H9 (cell line): ENCODE measurements around the gene UST. TPM values are rescaled to one million over a fixed set of nuclear protein-coding genes. Genes with fewer than 3 reads are reported as not detected.
"Not testable (repeated sequence)": the region's sequence is repeated elsewhere in the genome, so short reads cannot be mapped to it uniquely, and the experiment has no call there.

Experiments
- DNase-seq: peaks from one replicate; pipeline ENCODE4 v3.0.0-alpha.2; 2017
- H2AFZ ChIP-seq: one replicate; pipeline ENCODE4 v1.6.1; 2013; ENCODE audit warnings: mild to moderate bottlenecking, low read length, control low read depth, moderate library complexity
- H2AK5ac ChIP-seq: 2 replicates; pipeline ENCODE4 v1.6.1; 2013; ENCODE audit warnings: low read length, control low read depth, mixed read lengths; ENCODE audit not compliant: insufficient read length
- H2BK120ac ChIP-seq: one replicate; pipeline ENCODE4 v1.6.1; 2013; ENCODE audit warnings: low read depth, mild to moderate bottlenecking, low read length, control low read depth, inconsistent platforms; ENCODE audit not compliant: poor library complexity, severe bottlenecking
- H2BK12ac ChIP-seq: 2 replicates; pipeline ENCODE4 v1.6.1; 2013; ENCODE audit warnings: low read length, control low read depth, mixed read lengths, low read depth; ENCODE audit not compliant: insufficient read length
- H2BK15ac ChIP-seq: 2 replicates; pipeline ENCODE4 v1.6.1; 2013; ENCODE audit warnings: low read depth, low read length, control low read depth
- H2BK20ac ChIP-seq: one replicate; pipeline ENCODE4 v1.6.1; 2013; ENCODE audit warnings: low read depth, mild to moderate bottlenecking, low read length, control low read depth, inconsistent platforms; ENCODE audit not compliant: poor library complexity, severe bottlenecking
- H2BK5ac ChIP-seq: 2 replicates; pipeline ENCODE4 v1.6.1; 2013; ENCODE audit warnings: low read length, control low read depth, mixed read lengths; ENCODE audit not compliant: insufficient read length
- H3K14ac ChIP-seq: 2 replicates; pipeline ENCODE4 v1.6.1; 2013; ENCODE audit warnings: low read length, control low read depth; ENCODE audit not compliant: insufficient read depth
- H3K18ac ChIP-seq: 2 replicates; pipeline ENCODE4 v1.6.1; 2013; ENCODE audit warnings: low read depth, mild to moderate bottlenecking, mixed read lengths, low read length, control low read depth; ENCODE audit not compliant: insufficient read length
- H3K23ac ChIP-seq: 2 replicates; pipeline ENCODE4 v1.6.1; 2013; ENCODE audit warnings: low read length, control low read depth, mixed read lengths, low read depth; ENCODE audit not compliant: insufficient read length
- H3K23me2 ChIP-seq: 2 replicates; pipeline ENCODE4 v1.6.1; 2013; ENCODE audit warnings: low read depth, mild to moderate bottlenecking, mixed read lengths, low read length, control low read depth; ENCODE audit not compliant: insufficient read length, poor library complexity, severe bottlenecking
- H3K27ac ChIP-seq: 2 replicates; pipeline ENCODE4 v1.5.1; 2013; ENCODE audit warnings: low read length, control low read depth, mixed read lengths, low read depth; ENCODE audit not compliant: insufficient read length
- H3K27me3 ChIP-seq: 2 replicates; pipeline ENCODE4 v1.6.1; 2013; ENCODE audit warnings: low read length, control low read depth, inconsistent platforms; ENCODE audit not compliant: insufficient read depth
- H3K4ac ChIP-seq: 2 replicates; pipeline ENCODE4 v1.6.1; 2013; ENCODE audit warnings: low read depth, mild to moderate bottlenecking, control low read depth, inconsistent platforms, low read length, moderate library complexity
- H3K4me1 ChIP-seq: 2 replicates; pipeline ENCODE4 v1.6.1; 2013; ENCODE audit warnings: low read length, control low read depth, inconsistent platforms; ENCODE audit not compliant: insufficient read depth
- H3K4me2 ChIP-seq: 2 replicates; pipeline ENCODE4 v1.6.1; 2013; ENCODE audit warnings: low read length, control low read depth, mixed read lengths; ENCODE audit not compliant: insufficient read length, insufficient read depth
- H3K56ac ChIP-seq: 2 replicates; pipeline ENCODE4 v1.6.1; 2013; ENCODE audit warnings: low read depth, mild to moderate bottlenecking, mixed read lengths, low read length, control low read depth; ENCODE audit not compliant: insufficient read length
- H3K79me1 ChIP-seq: 2 replicates; pipeline ENCODE4 v1.6.1; 2013; ENCODE audit warnings: low read depth, mild to moderate bottlenecking, moderate library complexity, low read length, control low read depth, inconsistent platforms; ENCODE audit not compliant: insufficient read depth, poor library complexity, severe bottlenecking
- H3K79me2 ChIP-seq: 2 replicates; pipeline ENCODE4 v1.6.1; 2013; ENCODE audit warnings: low read length, control low read depth, inconsistent platforms; ENCODE audit not compliant: insufficient read depth
- H3K9ac ChIP-seq: 2 replicates; pipeline ENCODE4 v1.6.1; 2013; ENCODE audit warnings: low read length, control low read depth, mixed read lengths; ENCODE audit not compliant: insufficient read length; ENCODE audit errors: extremely low read depth
- H3K9me3 ChIP-seq: one replicate; pipeline ENCODE4 v1.6.1; 2013; ENCODE audit warnings: low read depth, low read length, inconsistent platforms; ENCODE audit not compliant: control insufficient read depth
- H3T11ph ChIP-seq: one replicate; pipeline ENCODE4 v1.6.1; 2013; ENCODE audit warnings: mild to moderate bottlenecking, low read length, control low read depth, inconsistent platforms
- H4K20me1 ChIP-seq: one replicate; pipeline ENCODE4 v1.6.1; 2013; ENCODE audit not compliant: control insufficient read depth, insufficient read length, insufficient read depth
- H4K5ac ChIP-seq: 2 replicates; pipeline ENCODE4 v1.6.1; 2013; ENCODE audit warnings: low read depth, mild to moderate bottlenecking, mixed read lengths, low read length, control low read depth; ENCODE audit not compliant: insufficient read length
- H4K8ac ChIP-seq: replicated peaks from 2 replicates; pipeline ENCODE4 v1.6.1; 2013; ENCODE audit warnings: low read length, control low read depth, mixed read lengths, low read depth; ENCODE audit not compliant: insufficient read length
- H4K91ac ChIP-seq: 2 replicates; pipeline ENCODE4 v1.6.1; 2013; ENCODE audit warnings: low read depth, mild to moderate bottlenecking, moderate library complexity, mixed read lengths, low read length, control low read depth; ENCODE audit not compliant: insufficient read length
- H3K27ac Mint-ChIP-seq, 3 experiments: 2 replicates in 2 of 3; 3 replicates in 1 of 3; pipeline ENCODE4 v1.8.0; 2020 to 2021; ENCODE audit warnings: mixed read lengths in 3 of 3, mild to moderate bottlenecking in 1 of 3, moderate library complexity in 1 of 3
- H3K27me3 Mint-ChIP-seq: 2 replicates; pipeline ENCODE4 v1.8.0; 2021; ENCODE audit warnings: low read depth, mild to moderate bottlenecking, moderate library complexity, mixed read lengths
- H3K36me3 Mint-ChIP-seq, 3 experiments: 2 replicates in 2 of 3; 3 replicates in 1 of 3; pipeline ENCODE4 v1.8.0; 2020 to 2021; ENCODE audit warnings: low read depth in 3 of 3, mixed read lengths in 3 of 3; ENCODE audit not compliant: insufficient read depth in 1 of 3
- H3K4me1 Mint-ChIP-seq, 2 experiments: 2 replicates each; pipeline ENCODE4 v1.8.0; 2020; ENCODE audit warnings: mixed read lengths in 2 of 2
- H3K4me3 Mint-ChIP-seq, 2 experiments: 2 replicates in 1 of 2; 3 replicates in 1 of 2; pipeline ENCODE4 v1.8.0; 2020 to 2021; ENCODE audit warnings: mild to moderate bottlenecking in 2 of 2, mixed read lengths in 2 of 2, moderate library complexity in 1 of 2
- H3K9me3 Mint-ChIP-seq, 2 experiments: 2 replicates in 1 of 2; 3 replicates in 1 of 2; pipeline ENCODE4 v1.8.0; 2020; ENCODE audit warnings: mild to moderate bottlenecking in 2 of 2, mixed read lengths in 2 of 2, moderate library complexity in 1 of 2
- WGBS: extraction: QIAGEN DNeasy Blood & Tissue Kit; methylation state at CpG from one replicate; pipeline ENCODE4 v1.1.7; 2013; ENCODE audit warnings: missing lambda C conversion rate, low lambda C conversion rate, mixed read lengths; ENCODE audit not compliant: insufficient read length; ENCODE audit errors: extremely low coverage; 5-methylcytosine and 5-hydroxymethylcytosine counted together
- total RNA-seq: library from RNA; stranded (reverse); gene quantifications from 2 replicates; pipeline ENCODE4 v1.2.1, GENCODE V29; 2021
- TF ChIP-seq, protein P1 (sequence below): fragments of 200-600 bp; sonication (generic); conservative IDR thresholded peaks from 3 replicates; pipeline ENCODE4 v1.8.0; 2021; ENCODE audit warnings: antibody characterized with exemption, mild to moderate bottlenecking

UST gene
- total RNA-seq, 1 experiment from 2014 or later: 14.4 TPM

DNA sequence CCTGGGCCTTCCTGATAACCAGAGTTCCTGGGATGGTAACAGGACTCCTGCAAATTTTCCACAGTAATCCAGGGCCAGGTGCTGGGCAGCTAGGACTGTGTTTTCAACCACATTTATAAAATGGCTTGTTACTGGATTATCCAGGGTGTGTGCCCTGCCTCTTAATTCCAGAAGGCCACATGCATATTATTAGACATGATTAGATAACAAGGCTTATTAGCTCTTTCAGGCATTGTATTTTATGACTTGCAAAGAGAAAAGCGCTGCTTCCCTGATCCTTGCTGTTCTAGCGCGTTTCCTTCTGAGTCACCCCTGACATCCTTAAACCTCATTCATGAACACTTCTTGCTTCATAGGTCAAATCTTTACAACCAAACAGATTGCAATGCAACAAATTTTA is 208.6 kb downstream of the UST start:
- peaks cover 9 to 10% of the 10 kb centered on the region in 2 experiments for H3K9me3 Mint-ChIP-seq
- Histone ChIP-seq H3K56ac (no peak overlapping the region), H2AFZ (no peak overlapping the region), H3K9ac (no peak overlapping the region), H3K4me1 (peaks cover 2% of the 10 kb centered on the region; the same call in 1 of the 2 replicates), H2BK5ac (no peak overlapping the region), H4K8ac (no peak overlapping the region), H3K27ac (no peak overlapping the region), H3K18ac (no peak overlapping the region), H3K79me1 (peaks cover 3% of the 10 kb centered on the region), H4K5ac (no peak overlapping the region), H3K79me2 (no peaks in the 10 kb centered on the region; the same call in 1 of the 2 replicates), H3T11ph (no peak overlapping the region), H4K91ac (no peak overlapping the region), H4K20me1 (no peaks in the 10 kb centered on the region), H2BK12ac (no peak overlapping the region), H2AK5ac (no peak overlapping the region), H3K14ac (no peak overlapping the region), H3K23me2 (no peaks in the 10 kb centered on the region), H2BK15ac (no peak overlapping the region), H2BK20ac (no peak overlapping the region), H3K4me2 (no peak overlapping the region), H3K23ac (no peak overlapping the region), H3K4ac (no peak overlapping the region), H2BK120ac (no peak overlapping the region), H3K9me3 (no peaks in the 10 kb centered on the region), H3K27me3 (no peaks in the 10 kb centered on the region)
- no peak overlapping the region for H3K4me3 Mint-ChIP-seq
- no peak for DNase-seq
- peaks cover 13 to 23% of the 10 kb centered on the region in 2 experiments for H3K4me1 Mint-ChIP-seq
- WGBS: no CpG with 5 or more reads among the region's 3 CpGs
- TF ChIP-seq, protein P1, sequence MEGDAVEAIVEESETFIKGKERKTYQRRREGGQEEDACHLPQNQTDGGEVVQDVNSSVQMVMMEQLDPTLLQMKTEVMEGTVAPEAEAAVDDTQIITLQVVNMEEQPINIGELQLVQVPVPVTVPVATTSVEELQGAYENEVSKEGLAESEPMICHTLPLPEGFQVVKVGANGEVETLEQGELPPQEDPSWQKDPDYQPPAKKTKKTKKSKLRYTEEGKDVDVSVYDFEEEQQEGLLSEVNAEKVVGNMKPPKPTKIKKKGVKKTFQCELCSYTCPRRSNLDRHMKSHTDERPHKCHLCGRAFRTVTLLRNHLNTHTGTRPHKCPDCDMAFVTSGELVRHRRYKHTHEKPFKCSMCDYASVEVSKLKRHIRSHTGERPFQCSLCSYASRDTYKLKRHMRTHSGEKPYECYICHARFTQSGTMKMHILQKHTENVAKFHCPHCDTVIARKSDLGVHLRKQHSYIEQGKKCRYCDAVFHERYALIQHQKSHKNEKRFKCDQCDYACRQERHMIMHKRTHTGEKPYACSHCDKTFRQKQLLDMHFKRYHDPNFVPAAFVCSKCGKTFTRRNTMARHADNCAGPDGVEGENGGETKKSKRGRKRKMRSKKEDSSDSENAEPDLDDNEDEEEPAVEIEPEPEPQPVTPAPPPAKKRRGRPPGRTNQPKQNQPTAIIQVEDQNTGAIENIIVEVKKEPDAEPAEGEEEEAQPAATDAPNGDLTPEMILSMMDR: no peak
- H3K36me3 Mint-ChIP-seq: peaks cover 19 to 23% (median 20%) of the 10 kb centered on the region in 3 experiments
- no peak overlapping the region for H3K27ac Mint-ChIP-seq
- no peaks in the 10 kb centered on the region for H3K27me3 Mint-ChIP-seq

DNA sequence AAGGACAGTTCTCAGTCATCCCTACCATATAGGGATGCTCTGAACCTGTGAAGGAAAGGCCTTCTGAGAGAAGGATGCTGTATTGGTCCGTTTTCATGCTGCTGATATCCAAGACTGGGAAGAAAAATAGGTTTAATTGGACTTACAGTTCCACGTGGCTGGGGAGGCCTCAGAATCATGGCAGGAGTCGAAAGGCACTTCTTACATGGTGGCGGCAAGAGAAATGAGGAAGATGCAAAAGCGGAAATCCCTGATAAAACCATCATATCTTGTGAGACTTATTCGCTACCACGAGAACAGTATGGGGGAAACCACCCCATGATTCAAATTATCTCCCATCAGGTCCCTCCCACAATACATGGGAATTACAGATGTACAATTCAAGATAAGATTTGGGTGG is 209.3 kb downstream of the UST start:
- H4K5ac ChIP-seq, H3K56ac ChIP-seq, H3K27me3 ChIP-seq, H3K4me1 ChIP-seq, H4K91ac ChIP-seq, H2BK15ac ChIP-seq, H2BK12ac ChIP-seq, H3K79me1 ChIP-seq, H2AK5ac ChIP-seq, H3K4me3 Mint-ChIP-seq, H3K18ac ChIP-seq, H3K9me3 Mint-ChIP-seq, H3K23ac ChIP-seq, H3K27ac Mint-ChIP-seq, H4K8ac ChIP-seq, DNase-seq, H2BK5ac ChIP-seq, H3K9ac ChIP-seq, H3K14ac ChIP-seq, H2AFZ ChIP-seq, H3T11ph ChIP-seq, H3K27ac ChIP-seq, H3K9me3 ChIP-seq, H4K20me1 ChIP-seq, H3K79me2 ChIP-seq, H2BK120ac ChIP-seq, H3K23me2 ChIP-seq, H3K4me2 ChIP-seq, H3K27me3 Mint-ChIP-seq, H2BK20ac ChIP-seq, H3K4ac ChIP-seq: not testable (repeated sequence)
- Mint-ChIP-seq H3K36me3 (peaks cover 19 to 23% (median 20%) of the 10 kb centered on the region in 3 experiments), H3K4me1 (peaks cover 15 to 24% of the 10 kb centered on the region in 2 experiments)
- whole genome bisulfite sequencing: no CpG with 5 or more reads among the region's 7 CpGs
